ENCODE data around the gene KAT7. TPM values are rescaled to one million over a fixed set of nuclear protein-coding genes. Genes with fewer than 3 reads are reported as not detected.

KAT7 gene
- total RNA-seq, 1 donor from 2014 or later: 33.1 TPM

DNA sequence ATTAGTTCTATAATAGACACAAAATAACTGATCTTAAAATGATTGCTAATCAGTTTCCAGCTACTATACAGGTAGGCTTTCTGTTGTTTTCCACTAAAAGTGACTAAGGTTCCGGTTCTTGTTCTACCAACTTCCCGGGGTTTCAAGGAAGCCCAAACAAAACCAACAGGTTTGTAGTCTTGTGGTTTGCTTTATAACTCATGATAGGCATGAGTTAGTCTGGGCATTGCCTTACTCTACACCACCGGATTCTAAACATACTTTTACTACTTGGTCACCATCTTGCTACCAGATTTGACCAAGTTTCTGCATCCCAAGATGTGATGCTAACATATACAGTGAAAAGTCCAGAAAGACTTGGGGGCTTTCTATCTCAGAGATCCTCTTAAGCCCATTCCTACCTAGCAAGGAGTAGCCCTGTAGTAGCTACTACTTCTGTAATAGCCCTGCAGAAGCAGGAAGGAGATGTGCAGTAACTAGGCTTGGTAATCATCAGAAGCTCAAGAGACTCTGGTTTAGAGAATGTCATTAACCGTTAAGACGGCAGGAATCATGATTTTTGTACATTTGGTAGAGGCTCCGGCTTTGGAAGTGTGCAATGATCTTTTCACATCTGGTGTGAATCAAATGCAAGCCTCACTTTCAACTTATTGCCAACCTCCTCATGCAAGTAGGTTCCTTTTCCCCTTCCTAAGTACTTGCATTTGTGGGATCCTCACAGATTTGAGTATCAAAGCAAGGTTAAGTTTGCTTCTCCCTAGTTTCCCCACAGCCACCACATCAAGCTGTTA, 26.1 kb upstream of the KAT7 start:
- TF ChIP-seq CTCF (IDR thresholded peaks at IDR 0.05): no peak
- Mint-ChIP-seq H3K27ac (ENCODE audit: unreplicated experiment) (no peak overlapping the region), H3K27me3 (ENCODE audit: low read depth) (peaks cover 16% of the 10 kb centered on the region), H3K36me3 (ENCODE audit: low read depth) (no peaks in the 10 kb centered on the region), H3K4me1 (ENCODE audit: low read depth) (peaks cover 13% of the 10 kb centered on the region), H3K9me3 (ENCODE audit: low read depth) (no peaks in the 10 kb centered on the region), H3K4me3 (ENCODE audit: unreplicated experiment) (peak overlapping the region; percentile 82)
- no peak for DNase-seq (ENCODE audit: low spot score)

GRCh38 chr17:49763735-49764558, 24.5 kb upstream of the KAT7 start, which contains the start of gene FAM117A:
Gene FAM117A, minus strand, starts transcription at chr17:49764131. Its CDS starts 44 bp downstream, at chr17:49764087.
- H3K27ac Mint-ChIP-seq (ENCODE audit: unreplicated experiment): peak within 1 kb of the TSS; percentile 37
- H3K4me1 Mint-ChIP-seq (ENCODE audit: low read depth): peaks cover 13% of the 10 kb centered on the region
- H3K36me3 Mint-ChIP-seq (ENCODE audit: low read depth): no peaks in the 10 kb centered on the region
- DNase-seq (ENCODE audit: low spot score): peak; percentile 96
- H3K27me3 Mint-ChIP-seq (ENCODE audit: low read depth): peaks cover 21% of the 10 kb centered on the region
- H3K9me3 Mint-ChIP-seq (ENCODE audit: low read depth): no peaks in the 10 kb centered on the region
- H3K4me3 Mint-ChIP-seq (ENCODE audit: unreplicated experiment): peak within 1 kb of the TSS; percentile 82
- TF ChIP-seq CTCF (IDR thresholded peaks at IDR 0.05): no peak

- Mint-ChIP-seq H3K36me3 (ENCODE audit: low read depth) (no peaks in the 10 kb centered on the region), H3K27ac (ENCODE audit: unreplicated experiment) (no peak overlapping the region), H3K9me3 (ENCODE audit: low read depth) (no peaks in the 10 kb centered on the region), H3K27me3 (ENCODE audit: low read depth) (peaks cover 21% of the 10 kb centered on the region), H3K4me1 (ENCODE audit: low read depth) (peaks cover 13% of the 10 kb centered on the region), H3K4me3 (ENCODE audit: unreplicated experiment) (peak overlapping the region; percentile 67)
- TF ChIP-seq CTCF (IDR thresholded peaks at IDR 0.05): no peak
- no peak for DNase-seq (ENCODE audit: low spot score)
These were observed 23.8 kb upstream of the KAT7 start for GRCh38 chr17:49764559-49765180.

GRCh38 chr17:49766918-49767530, 21.5 kb upstream of the KAT7 start:
- Mint-ChIP-seq H3K9me3 (ENCODE audit: low read depth) (no peaks in the 10 kb centered on the region), H3K4me3 (ENCODE audit: unreplicated experiment) (no peak overlapping the region), H3K36me3 (ENCODE audit: low read depth) (no peaks in the 10 kb centered on the region), H3K27me3 (ENCODE audit: low read depth) (peaks cover 21% of the 10 kb centered on the region), H3K27ac (ENCODE audit: unreplicated experiment) (no peak overlapping the region), H3K4me1 (ENCODE audit: low read depth) (peaks cover 13% of the 10 kb centered on the region)
- TF ChIP-seq CTCF (IDR thresholded peaks at IDR 0.05): no peak
- DNase-seq (ENCODE audit: low spot score): no peak
